Measurements from ENCODE around the gene GPR146.
"Not testable (repeated sequence)": the region's sequence is repeated elsewhere in the genome, so short reads cannot be mapped to it uniquely, and the experiment has no call there.

The GPR146 gene, protein sequence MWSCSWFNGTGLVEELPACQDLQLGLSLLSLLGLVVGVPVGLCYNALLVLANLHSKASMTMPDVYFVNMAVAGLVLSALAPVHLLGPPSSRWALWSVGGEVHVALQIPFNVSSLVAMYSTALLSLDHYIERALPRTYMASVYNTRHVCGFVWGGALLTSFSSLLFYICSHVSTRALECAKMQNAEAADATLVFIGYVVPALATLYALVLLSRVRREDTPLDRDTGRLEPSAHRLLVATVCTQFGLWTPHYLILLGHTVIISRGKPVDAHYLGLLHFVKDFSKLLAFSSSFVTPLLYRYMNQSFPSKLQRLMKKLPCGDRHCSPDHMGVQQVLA

DNA sequence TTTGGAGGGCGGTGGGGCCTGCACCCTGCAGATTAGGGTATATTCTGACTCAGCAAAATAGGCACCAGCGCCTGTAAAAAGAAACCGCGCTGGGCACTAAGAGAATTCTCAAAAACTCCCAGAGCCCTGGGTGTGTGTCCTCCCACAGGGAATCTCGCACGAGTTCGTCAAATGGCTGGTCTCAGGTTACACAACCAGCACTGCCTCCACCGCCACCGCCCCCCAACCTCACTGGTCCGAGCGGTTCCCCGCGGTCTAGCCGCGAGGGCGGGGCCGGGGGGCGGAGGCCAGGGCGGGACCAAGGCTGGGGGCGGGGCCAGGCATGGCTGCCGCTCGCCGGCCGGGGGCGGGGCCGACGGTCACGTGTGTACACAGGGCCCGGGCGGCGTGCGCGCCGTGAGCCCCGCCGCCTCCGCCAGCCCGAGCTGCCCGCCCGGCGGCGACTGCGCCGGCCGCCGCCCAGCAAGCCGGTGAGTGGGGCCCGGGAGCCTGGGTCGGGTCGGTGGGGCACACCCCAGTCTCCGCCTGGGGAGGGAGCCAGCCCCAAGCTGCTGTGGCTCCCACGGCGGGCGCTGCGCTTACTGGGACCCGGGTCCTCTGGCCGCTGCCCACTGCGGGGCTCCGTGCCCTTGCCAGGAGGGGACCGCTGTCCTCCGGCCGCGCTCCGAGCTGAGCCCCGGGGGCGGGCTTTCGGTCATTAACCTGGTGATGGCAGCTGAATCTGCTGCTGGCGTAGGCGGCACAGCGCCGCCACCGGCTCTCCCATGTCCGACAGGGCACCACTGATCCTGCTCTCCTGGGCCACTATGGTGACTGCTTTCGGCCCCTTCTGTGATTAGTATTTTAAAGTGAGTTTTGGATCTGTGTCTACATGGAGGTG is at the start of gene GPR146:
GPR146 (plus strand) TSS at position 358 of the 880 bp plus-strand sequence. CDS start 12,970 bp downstream, outside the sequence.
- peak; percentile 95 for DNase-seq

DNA sequence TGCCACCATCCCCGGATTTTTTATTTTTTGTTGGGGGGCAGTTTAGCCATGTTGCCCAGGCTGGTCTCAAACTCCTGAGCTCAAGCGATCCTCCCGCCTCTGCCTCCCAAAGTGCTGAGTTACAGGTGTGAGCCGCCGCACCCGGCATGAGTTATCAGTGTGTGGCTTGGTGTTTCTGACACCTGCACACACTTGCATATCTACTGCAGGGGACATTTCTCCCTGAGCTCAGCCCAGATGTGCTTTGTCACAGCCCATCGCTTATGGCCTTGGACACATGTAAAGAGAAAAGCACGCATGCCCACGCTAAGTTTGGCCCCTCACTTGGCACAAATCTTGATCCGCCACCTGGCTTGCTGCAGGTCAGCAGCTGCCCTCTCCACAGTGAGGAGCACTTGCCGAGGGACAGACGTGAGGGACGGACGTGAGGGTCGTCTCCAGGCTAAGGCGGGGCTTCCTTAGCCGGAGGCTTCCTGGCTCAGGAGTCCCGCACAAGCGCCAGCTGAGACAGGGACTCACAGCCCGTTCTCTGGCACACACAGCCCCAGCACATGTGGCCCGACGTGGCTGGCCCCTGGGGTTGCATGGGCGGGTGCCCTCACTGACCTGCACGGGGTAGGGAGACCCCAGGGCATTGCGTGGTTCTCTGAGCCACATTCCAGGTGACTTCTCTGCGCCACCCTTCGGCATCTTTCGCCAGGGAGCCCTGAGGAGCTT is 49.6 kb upstream of the GPR146 start:
- no peak for DNase-seq

- no peak for DNase-seq
Measured at GRCh38 chr7:995571-995970, 48.8 kb upstream of the GPR146 start.

- no peak for DNase-seq
Measured at GRCh38 chr7:996079-996872, 48.1 kb upstream of the GPR146 start.

DNA sequence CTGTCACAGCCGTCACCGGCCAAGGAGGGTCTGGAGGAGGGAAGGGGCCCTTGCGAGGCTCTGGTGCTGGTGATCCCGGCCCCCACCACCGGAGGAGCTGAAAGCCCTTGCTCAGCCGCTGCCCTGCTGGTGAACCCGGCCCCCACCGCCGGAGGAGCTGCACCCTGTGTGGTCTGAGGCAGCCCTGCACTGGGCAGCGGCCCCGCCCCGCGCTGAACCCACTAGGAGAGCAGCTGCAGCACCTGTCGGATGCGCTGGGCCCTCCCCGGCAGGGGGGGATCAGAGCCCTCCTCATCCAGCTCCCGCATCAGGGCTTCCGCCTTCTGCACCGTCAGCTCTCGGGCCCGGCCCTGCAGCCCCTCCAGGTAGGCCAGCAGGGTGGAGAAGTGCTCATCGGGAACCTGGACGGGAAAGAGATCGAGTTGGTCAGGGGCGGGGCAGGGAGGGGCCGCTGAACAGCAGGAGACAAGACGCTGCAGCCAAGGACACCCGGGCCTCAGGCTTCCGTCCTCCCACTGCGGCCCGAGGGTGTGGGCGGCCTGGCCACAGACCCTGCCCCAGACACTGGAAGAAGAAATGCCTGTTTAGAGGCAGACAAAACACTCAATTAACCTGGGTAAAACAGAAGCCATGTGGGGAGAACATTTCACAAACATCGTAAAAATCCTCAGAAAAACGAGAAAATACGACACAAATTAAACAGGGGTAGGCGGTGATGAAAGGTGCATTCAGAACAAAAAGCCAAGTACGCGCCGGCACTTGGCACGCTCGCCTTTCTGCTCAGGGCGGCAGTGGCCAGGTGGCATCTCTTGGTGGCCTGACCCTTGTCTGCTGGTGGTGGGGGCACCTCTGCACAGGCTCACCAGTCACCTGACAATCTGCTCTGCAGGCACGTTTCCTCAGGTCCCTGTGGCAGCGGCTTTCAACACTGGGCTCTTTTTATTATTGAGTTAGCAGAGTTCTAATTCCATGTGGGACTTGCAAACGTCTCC is 46.6 kb upstream of the GPR146 start:
- peak; percentile 80 for DNase-seq

GRCh38 chr7:999149-999879 is 45.0 kb upstream of the GPR146 start:
- no peak for DNase-seq

GRCh38 chr7:999941-1000935 is 44.1 kb upstream of the GPR146 start:
- no peak for DNase-seq

GRCh38 chr7:1001069-1001770 is 43.1 kb upstream of the GPR146 start:
- not testable (repeated sequence) for DNase-seq

DNA sequence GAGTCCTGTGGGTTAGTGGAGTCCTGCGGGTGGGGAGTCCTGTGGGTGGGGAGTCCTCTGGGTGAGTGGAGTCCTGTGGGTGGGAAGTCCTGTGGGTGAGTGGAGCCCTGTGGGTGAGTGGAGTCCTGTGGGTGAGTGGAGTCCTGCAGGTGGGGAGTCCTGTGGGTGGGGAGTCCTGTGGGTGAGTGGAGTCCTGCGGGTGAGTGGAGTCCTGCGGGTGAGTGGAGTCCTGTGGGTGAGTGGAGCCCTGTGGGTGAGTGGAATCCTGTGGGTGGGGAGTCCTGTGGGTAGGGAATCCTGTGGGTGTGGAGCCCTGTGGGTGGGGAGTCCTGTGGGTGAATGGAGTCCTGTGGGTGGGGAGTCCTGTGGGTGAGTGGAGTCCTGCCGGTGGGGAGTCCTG is 42.3 kb upstream of the GPR146 start:
- not testable (repeated sequence) for DNase-seq

GRCh38 chr7:1002445-1002844 is 41.9 kb upstream of the GPR146 start:
- DNase-seq: not testable (repeated sequence)

DNA sequence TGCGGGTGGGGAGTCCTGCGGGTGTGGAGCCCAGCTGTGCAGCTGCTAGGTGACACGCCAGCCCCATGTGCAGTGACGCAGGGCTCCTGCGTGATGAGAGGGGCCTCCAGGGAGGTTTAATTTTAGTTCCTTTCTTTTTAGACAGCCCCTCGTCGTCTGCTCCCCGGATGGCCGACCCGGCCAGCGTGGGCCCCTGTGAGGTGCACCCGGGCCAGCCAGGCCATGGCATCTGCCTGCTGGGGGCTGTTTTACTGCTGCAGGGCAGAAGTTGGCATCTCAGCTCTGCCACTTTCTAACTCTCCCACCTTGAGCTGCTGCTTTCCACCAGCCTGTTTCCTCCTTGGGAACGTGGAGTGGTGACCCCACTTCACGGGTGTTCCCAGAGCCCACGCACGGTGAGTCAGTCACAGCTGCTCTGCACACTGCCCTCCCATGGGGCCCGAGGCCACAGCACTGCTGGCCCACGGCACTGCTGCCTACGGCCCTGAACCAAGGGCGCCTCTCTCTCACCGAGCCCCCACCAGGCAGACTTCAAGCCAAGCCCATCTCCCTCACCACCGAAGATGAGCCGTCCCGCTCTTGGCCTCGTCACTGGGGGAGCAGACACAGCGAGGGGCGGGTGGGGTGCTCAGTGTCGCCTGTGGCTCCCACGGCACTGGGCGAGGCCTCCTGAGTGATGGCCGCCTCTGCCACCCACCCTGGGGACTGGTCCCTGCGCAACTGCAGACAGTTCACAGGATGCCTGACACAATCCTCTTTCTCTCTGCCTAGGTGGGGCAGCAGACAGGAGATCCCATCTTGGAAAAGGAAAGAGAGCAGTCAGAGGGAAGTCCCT is 40.1 kb upstream of the GPR146 start:
- no peak for DNase-seq

- no peak for DNase-seq
Measured at GRCh38 chr7:1005303-1005702, 39.0 kb upstream of the GPR146 start.

- DNase-seq: peak; percentile 31
Measured at GRCh38 chr7:1007901-1008300, 36.4 kb upstream of the GPR146 start.

GRCh38 chr7:1008733-1009363 is 35.5 kb upstream of the GPR146 start:
- DNase-seq: no peak

- DNase-seq: no peak
Measured at GRCh38 chr7:1009747-1010146, 34.6 kb upstream of the GPR146 start.

DNA sequence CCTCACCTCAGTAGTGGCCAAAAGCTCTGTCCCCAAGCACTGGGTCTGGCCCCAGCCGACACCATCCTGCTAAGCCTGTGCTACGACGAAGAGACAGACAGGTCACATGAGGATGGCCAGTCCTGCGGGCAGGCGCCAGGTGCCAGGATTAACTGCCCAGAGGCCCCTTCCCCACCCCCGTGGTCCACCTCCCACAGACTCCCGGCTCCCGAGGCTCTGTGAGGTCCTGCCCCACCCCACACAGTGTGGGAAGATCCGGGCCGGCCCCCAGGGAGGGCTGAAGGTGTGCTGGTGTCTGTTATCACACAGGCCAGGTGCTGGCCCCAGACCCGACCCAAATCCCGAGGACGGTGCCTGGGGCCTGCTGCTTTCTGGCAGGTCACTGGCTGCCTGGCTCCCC is 34.1 kb upstream of the GPR146 start:
- no peak for DNase-seq

Data from COR-L47 (cell line).